Measurements from ENCODE around the gene MSANTD7.

- TF ChIP-seq POLR2A (IDR thresholded peaks at IDR 0.05; ENCODE audit: low read length) (no peak), GATA1 (IDR thresholded peaks at IDR 0.05; ENCODE audit: low read depth, low read length) (no peak)
These were observed 34.3 kb upstream of the MSANTD7 start for GRCh38 chr10:14803827-14804226.
